Central memory CD8-positive, alpha-beta T cell (primary cell): ENCODE measurements around the gene DNM1.

Experiments
- ATAC-seq: fragments of 150-1000 bp; cut with Tn5 transposase; replicated peaks from 2 replicates; pipeline ENCODE4 v1.10.0; 2022; ENCODE audit warnings: mild to moderate bottlenecking, moderate FRiP score, moderate number of reproducible peaks; ENCODE audit not compliant: poor library complexity, severe bottlenecking; ENCODE audit errors: extremely low read depth
- DNase-seq, 2 donors: peaks; one replicate each; pipeline ENCODE4 v3.0.0; 2021; ENCODE audit warnings: low spot score in 2 of 2
- H3K27ac Mint-ChIP-seq: one replicate; pipeline ENCODE4 v1.8.0; 2022; ENCODE audit warnings: low read depth, mild to moderate bottlenecking, moderate library complexity, mixed read lengths
- H3K27me3 Mint-ChIP-seq: one replicate; pipeline ENCODE4 v1.8.0; 2022; ENCODE audit warnings: mixed read lengths
- H3K36me3 Mint-ChIP-seq: one replicate; pipeline ENCODE4 v1.8.0; 2022; ENCODE audit warnings: mild to moderate bottlenecking, moderate library complexity, mixed read lengths; ENCODE audit not compliant: insufficient read depth
- H3K4me1 Mint-ChIP-seq: one replicate; pipeline ENCODE4 v1.8.0; 2022; ENCODE audit warnings: mixed read lengths
- H3K4me3 Mint-ChIP-seq: one replicate; pipeline ENCODE4 v1.8.0; 2022; ENCODE audit warnings: mild to moderate bottlenecking, moderate library complexity, mixed read lengths
- H3K9me3 Mint-ChIP-seq: one replicate; pipeline ENCODE4 v1.8.0; 2022; ENCODE audit warnings: mixed read lengths

DNM1 gene

DNA sequence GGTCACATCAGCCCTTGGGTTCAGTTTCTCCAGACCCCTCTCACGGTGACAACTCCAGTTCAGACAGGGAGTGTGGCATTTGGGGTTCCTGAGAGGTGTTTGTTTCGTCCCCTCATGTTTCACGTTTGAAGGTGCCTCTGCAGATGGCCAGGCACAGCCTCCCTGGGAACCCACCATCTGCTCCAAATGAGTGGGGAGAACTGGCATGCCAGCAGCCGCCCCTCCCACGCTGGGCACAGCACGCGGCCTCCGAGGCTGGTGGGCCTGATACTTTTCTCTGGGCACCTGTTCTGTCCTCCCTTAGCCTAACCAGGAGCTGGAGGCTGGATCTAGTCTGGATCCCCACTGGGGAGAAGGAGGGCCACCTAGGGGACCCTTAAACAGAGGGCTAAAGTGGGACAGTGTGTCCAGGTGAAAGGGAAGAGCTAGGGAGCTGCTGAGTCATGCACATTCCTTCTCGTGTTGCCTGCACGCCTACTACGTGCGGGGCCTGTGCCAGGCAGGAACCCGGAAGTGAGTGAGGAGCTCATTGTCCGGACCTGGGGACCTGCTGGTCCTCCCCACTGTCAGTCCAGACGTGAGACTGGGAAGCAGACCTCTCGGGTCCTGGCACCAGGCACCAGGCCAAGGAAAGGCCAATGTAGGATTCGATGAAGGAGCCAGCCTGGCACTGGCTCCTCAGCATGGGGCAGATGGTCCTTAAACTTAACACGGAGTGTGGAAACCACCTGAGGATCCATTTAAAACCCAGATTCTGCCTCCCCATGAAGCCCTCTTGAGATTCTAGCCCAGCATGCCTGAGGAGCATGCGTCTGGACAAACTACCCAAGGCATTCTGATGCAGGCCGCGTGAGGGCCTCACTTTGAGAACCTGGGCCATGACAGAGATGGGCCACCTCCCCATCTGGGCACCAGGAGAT is 11.7 kb downstream of the DNM1 start:
- Mint-ChIP-seq H3K4me1 (peaks cover 13% of the 10 kb centered on the region), H3K27ac (no peak overlapping the region), H3K4me3 (no peak overlapping the region), H3K9me3 (no peaks in the 10 kb centered on the region), H3K27me3 (peaks cover 22% of the 10 kb centered on the region), H3K36me3 (peaks cover 2% of the 10 kb centered on the region)
- no peak for ATAC-seq
- no peak for DNase-seq

DNA sequence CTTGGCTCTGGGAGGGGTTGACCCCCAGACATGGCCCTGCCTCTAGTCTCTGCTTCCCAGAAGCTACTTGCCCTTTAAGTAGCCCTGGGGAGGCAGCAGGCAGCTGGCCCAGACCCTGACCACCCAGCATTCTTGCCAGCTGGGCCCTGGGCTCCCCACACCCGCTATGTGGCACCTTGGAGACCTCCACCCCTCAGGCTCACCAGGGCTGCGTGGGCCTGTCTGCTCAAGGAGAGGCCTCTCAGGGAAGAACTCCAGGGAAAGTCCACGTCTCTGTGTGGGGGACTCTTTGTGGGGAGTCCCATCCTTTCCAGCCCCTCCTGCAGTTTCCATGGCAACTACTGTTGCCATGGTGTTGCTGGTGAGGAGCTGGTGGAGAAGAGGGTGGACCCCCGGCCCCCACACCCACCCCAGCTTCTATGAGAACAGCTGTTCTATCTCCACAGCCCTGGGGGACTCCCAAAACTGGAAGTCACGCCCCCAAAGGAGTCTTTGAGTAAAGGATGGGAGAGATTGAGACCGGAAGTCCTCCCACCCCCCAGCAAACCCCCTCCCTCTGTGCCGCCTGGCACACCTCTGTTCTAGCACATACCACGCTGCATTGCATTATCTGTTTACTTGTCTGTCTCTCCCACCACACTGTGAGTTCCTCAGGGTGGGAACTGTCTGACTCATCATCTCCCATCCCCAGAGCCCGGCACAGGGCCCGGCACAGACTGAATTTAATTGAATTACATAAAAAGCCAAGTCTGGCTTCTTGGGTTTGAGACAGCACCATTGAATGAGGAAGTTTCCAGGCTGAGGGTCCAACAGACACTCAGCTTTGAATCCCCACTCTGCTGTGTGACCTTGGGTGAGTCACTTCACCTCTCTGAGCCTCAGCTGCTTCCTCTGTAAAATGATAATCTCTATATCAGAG is 12.6 kb downstream of the DNM1 start:
- H3K27me3 Mint-ChIP-seq: peaks cover 22% of the 10 kb centered on the region
- DNase-seq (no peak), ATAC-seq (no peak)
- H3K27ac Mint-ChIP-seq: no peak overlapping the region
- peaks cover 13% of the 10 kb centered on the region for H3K4me1 Mint-ChIP-seq
- peaks cover 4% of the 10 kb centered on the region for H3K36me3 Mint-ChIP-seq
- no peaks in the 10 kb centered on the region for H3K9me3 Mint-ChIP-seq
- H3K4me3 Mint-ChIP-seq: no peak overlapping the region

DNA sequence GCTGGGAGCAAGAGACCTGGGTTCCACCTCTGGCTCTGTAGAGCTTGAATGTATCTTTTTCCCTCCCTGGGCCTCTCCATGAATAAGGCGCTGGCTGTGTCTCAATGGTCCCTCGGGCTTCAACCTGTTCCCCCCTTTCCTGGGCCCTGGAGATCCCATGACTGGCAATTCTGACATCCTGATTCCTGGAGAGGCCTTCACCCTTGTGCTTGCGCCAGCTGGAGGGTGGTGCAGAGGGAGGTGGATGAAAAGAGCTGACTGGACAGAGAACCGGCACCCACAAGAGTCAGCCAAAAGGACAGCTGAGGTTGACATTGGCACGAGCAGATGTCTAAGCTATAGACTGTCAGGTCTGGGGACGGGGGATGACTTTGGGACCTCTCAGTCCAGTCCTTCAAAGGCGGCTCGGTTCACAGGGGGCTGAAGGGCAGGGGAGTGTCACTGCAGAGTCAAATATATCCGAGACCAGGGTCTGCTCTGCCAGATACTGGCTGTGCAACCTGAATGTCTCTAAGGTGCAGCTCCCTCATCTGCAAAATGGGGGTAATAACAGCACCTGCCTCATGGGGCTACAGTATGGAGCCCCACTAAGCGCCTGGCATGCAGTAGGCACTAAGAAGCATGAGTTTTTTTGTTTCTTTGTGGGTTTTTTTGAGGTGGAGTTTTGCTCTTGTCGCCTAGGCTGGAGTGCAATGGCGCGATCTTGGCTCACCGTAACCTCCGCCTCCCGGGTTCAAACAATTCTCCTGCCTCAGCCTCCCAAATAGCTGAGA is 13.8 kb downstream of the DNM1 start:
- Mint-ChIP-seq H3K4me3 (no peak overlapping the region), H3K4me1 (peaks cover 13% of the 10 kb centered on the region), H3K27me3 (peaks cover 13% of the 10 kb centered on the region), H3K9me3 (no peaks in the 10 kb centered on the region), H3K36me3 (peaks cover 4% of the 10 kb centered on the region), H3K27ac (no peak overlapping the region)
- DNase-seq: no peak
- ATAC-seq: no peak

DNA sequence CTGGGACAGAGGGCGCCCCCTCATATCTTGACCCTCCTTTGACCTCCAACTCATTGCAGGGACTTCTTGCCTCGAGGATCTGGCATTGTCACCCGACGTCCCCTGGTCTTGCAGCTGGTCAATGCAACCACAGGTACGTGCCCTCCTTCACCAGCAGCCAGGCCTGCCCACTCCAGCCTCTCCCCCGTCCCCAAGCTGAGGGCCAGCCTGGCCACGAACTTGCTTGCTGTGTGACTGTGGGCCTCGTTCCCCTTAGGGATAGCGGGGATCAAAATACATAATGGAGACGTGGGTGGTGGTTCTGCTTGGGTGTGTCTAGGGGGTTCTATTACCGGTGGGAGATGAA is 15.0 kb downstream of the DNM1 start:
- Mint-ChIP-seq H3K27me3 (peaks cover 10% of the 10 kb centered on the region), H3K36me3 (peaks cover 4% of the 10 kb centered on the region), H3K27ac (peak overlapping the region; percentile 39), H3K4me1 (peaks cover 13% of the 10 kb centered on the region), H3K4me3 (peak overlapping the region; percentile 79), H3K9me3 (no peaks in the 10 kb centered on the region)
- DNase-seq (no peak), ATAC-seq (no peak)

DNA sequence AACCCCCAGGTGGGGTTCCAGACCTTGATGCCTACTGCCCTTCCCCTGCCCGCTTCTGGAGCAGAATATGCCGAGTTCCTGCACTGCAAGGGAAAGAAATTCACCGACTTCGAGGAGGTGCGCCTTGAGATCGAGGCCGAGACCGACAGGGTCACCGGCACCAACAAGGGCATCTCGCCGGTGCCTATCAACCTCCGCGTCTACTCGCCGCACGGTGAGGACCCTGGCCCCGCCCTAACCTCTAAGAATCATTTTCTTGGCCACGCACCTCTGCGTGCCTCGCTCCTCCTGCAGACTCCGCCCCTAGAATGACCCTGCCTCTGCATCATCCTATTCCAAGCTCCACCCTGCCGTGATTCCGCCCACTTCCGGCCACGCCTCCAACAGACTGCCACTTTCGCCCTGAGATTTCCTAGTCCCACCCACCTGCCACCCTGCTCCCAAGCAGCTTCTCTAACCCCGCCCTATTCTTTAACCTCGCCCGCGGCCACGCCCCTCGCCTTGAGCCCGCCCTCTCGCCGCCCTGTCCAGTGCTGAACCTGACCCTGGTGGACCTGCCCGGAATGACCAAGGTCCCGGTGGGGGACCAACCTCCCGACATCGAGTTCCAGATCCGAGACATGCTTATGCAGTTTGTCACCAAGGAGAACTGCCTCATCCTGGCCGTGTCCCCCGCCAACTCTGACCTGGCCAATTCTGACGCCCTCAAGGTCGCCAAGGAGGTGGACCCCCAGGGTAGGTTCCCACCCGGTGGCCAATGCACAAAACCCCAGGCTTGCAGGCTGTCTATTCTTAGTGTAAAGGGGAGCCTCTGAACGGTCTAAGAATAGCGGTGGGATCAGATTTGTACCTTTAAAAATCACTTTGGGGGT is 15.6 kb downstream of the DNM1 start:
- ATAC-seq: peak; percentile 91
- no peaks in the 10 kb centered on the region for H3K9me3 Mint-ChIP-seq

DNA sequence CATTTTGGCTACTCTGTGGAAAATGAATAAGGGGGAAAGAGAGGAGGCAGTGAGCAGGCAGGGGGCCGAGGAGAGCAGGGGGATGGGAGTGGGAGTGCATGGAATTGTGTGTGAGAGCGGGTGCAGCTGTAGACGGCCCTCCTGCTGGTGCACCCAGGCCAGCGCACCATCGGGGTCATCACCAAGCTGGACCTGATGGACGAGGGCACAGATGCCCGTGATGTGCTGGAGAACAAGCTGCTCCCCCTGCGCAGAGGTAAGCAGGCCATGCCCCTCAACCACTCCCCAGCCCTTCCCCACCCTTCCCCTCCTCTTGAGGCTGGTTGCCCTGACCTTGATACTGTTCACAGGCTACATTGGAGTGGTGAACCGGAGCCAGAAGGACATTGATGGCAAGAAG is 16.7 kb downstream of the DNM1 start:
- Mint-ChIP-seq H3K27ac (no peak overlapping the region), H3K9me3 (no peaks in the 10 kb centered on the region), H3K36me3 (peaks cover 4% of the 10 kb centered on the region), H3K4me1 (peaks cover 13% of the 10 kb centered on the region), H3K4me3 (no peak overlapping the region), H3K27me3 (peaks cover 2% of the 10 kb centered on the region)
- no peak for DNase-seq
- ATAC-seq: no peak

More for the DNA sequence above, 15.6 kb downstream of the DNM1 start:
- Mint-ChIP-seq H3K4me1 (peaks cover 13% of the 10 kb centered on the region), H3K27me3 (peaks cover 6% of the 10 kb centered on the region), H3K36me3 (peaks cover 4% of the 10 kb centered on the region), H3K4me3 (peak overlapping the region; percentile 79), H3K27ac (peak overlapping the region; percentile 39)
- DNase-seq: peak; percentile 84 to 86

DNA sequence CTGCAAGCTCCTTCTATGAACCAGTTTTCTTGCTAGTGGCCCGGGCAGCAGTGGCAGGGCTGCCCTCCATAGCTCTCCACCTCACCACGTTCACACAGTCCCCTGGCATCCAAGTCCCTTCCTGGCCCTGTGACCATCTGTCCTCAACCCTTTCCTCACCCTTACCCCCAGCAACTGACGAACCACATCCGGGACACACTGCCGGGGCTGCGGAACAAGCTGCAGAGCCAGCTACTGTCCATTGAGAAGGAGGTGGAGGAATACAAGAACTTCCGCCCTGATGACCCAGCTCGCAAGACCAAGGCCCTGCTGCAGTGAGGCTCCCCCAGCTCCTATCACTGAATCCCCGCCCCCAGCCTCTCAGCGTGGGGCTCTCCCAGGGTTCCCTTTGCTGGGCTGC is 18.8 kb downstream of the DNM1 start:
- peaks cover 4% of the 10 kb centered on the region for H3K36me3 Mint-ChIP-seq

DNA sequence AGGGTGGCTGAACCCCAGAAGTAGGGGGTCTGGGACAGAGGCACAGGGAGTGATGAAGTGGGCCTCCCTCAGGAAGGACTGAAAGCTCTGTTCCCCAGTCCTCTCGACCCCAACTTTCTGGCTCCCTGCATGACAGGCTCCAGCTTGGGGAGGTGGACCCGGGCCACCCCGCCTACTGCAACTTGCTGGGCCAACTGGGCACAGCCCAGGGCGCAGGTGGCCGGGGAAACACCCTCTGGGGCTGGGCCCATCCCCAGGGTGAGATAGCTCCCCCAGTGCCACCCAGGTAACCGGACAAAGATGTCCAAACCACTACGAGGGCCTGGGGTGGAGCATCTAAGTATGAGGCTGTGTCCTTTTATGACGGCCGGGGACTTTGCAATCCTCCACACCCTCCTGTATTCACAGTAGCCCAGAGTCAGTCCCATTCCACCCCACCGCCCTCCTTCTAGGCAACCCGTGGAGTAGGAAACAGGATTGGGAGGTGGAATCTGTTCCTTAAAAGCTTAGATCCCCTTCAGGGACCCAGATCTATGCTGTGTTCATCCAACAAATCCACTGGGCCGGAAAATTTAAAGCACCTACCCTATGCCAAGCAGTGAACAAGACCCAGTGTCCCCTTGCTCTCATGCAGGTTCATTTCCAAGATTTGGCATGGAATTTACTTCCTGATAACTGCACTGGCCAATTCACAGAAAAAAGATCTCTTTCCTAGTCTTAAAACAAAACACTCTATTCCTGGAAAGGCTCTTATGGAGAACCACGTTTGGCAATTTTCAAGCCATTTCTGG is 19.9 kb downstream of the DNM1 start:
- H3K27ac Mint-ChIP-seq: no peak overlapping the region
- H3K4me3 Mint-ChIP-seq: no peak overlapping the region
- no peak for ATAC-seq
- peaks cover 13% of the 10 kb centered on the region for H3K27me3 Mint-ChIP-seq
- peaks cover 11% of the 10 kb centered on the region for H3K4me1 Mint-ChIP-seq
- H3K9me3 Mint-ChIP-seq: no peaks in the 10 kb centered on the region
- DNase-seq: no peak
- H3K36me3 Mint-ChIP-seq: peaks cover 3% of the 10 kb centered on the region

More for the DNA sequence above, 18.8 kb downstream of the DNM1 start:
- ATAC-seq (no peak), DNase-seq (no peak)
- H3K4me1 Mint-ChIP-seq: peaks cover 13% of the 10 kb centered on the region
- H3K9me3 Mint-ChIP-seq: no peaks in the 10 kb centered on the region
- H3K27me3 Mint-ChIP-seq: peaks cover 13% of the 10 kb centered on the region
- H3K4me3 Mint-ChIP-seq: no peak overlapping the region
- H3K27ac Mint-ChIP-seq: no peak overlapping the region

DNA sequence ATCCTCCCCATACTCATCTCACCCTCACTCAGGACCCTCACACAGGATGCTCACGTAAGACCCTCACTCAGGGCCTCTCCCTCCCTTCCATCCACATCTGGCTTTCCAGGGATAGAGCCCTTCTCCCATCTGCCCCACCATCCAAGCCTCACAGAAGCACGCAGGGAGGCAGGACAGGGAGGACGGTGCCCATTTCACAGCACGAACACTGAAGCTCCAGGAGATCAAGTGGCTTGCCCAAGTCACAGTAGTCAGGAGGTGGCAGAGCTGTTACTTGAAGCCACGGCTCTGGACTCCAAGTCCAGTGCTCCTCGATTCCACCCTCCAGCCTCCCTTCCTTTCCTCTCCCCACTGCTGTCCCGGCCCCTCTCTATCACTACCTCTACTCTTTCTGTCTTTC is 21.7 kb downstream of the DNM1 start:
- Mint-ChIP-seq H3K27ac (no peak overlapping the region), H3K4me1 (no peaks in the 10 kb centered on the region), H3K4me3 (no peak overlapping the region), H3K27me3 (peaks cover 13% of the 10 kb centered on the region), H3K36me3 (peaks cover 2% of the 10 kb centered on the region), H3K9me3 (no peaks in the 10 kb centered on the region)
- ATAC-seq (no peak), DNase-seq (no peak)

DNA sequence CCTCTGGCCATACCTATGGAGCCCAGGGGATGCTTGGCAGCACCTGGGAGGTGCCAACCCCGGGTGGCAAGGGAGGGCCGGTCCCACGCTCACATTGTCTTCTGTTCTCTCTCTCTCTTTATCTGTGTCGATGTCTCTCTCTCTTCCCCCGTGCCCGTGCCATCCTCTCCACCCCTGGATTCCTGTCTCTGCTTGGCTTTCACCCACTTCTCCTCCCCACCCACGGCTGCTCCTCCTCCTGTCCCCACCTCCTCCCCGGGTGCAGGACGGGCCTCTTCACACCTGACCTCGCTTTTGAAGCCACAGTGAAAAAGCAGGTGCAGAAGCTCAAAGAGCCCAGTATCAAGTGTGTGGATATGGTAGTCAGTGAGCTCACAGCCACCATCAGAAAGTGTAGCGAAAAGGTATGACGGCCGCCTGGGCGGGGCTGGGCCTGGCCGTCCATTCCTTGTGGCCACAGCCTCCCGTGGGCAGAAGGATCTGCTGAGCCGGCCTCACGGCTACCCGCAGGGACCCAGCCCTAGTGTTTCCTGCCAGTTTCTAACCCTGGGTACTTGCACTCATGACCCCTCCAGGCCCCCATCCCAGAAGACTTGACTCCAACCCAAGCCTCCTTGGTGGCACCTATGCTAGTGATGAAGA is 22.7 kb downstream of the DNM1 start:
- Mint-ChIP-seq H3K36me3 (no peaks in the 10 kb centered on the region), H3K27ac (no peak overlapping the region), H3K9me3 (no peaks in the 10 kb centered on the region), H3K4me3 (no peak overlapping the region), H3K27me3 (peaks cover 13% of the 10 kb centered on the region), H3K4me1 (no peaks in the 10 kb centered on the region)
- DNase-seq (no peak), ATAC-seq (no peak)

DNA sequence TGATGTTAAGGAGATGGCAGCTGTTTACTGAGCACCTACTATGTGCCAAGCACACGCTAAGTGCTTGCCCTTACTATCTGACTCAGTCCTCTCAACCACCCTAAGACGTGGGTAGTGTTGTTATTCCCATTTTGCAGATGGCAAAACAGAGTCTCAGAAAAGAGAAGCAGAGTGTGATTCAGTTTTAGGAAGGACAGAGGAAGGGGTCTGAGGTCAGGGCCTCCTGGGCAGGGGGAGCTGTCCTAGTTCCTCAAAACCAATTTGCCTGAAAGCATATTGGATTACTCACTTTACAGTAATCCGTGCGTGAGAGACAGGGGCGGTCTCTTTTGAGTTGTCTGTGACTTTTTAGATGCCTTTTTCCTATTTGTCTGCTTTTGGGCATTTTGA is 23.2 kb downstream of the DNM1 start:
- Mint-ChIP-seq H3K36me3 (no peaks in the 10 kb centered on the region), H3K4me1 (no peaks in the 10 kb centered on the region), H3K27ac (no peak overlapping the region), H3K4me3 (no peak overlapping the region), H3K27me3 (peaks cover 13% of the 10 kb centered on the region), H3K9me3 (no peaks in the 10 kb centered on the region)
- ATAC-seq (no peak), DNase-seq (no peak)
